Measurements from ENCODE around the gene RNF144A. TPM values are rescaled to one million over a fixed set of nuclear protein-coding genes. Genes with fewer than 3 reads are reported as not detected.

RNF144A gene
- total RNA-seq, 1 experiment from 2014 or later = 13.0 TPM

GRCh38 chr2:6927753-6928152 is 10.5 kb downstream of the RNF144A start (continued):
- TF ChIP-seq, protein P1, sequence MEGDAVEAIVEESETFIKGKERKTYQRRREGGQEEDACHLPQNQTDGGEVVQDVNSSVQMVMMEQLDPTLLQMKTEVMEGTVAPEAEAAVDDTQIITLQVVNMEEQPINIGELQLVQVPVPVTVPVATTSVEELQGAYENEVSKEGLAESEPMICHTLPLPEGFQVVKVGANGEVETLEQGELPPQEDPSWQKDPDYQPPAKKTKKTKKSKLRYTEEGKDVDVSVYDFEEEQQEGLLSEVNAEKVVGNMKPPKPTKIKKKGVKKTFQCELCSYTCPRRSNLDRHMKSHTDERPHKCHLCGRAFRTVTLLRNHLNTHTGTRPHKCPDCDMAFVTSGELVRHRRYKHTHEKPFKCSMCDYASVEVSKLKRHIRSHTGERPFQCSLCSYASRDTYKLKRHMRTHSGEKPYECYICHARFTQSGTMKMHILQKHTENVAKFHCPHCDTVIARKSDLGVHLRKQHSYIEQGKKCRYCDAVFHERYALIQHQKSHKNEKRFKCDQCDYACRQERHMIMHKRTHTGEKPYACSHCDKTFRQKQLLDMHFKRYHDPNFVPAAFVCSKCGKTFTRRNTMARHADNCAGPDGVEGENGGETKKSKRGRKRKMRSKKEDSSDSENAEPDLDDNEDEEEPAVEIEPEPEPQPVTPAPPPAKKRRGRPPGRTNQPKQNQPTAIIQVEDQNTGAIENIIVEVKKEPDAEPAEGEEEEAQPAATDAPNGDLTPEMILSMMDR (IDR thresholded peaks at IDR 0.05 in 2 of 3, conservative IDR thresholded peaks at IDR 0.05 in 1 of 3; ENCODE audit: borderline replicate concordance in 1 of 3, insufficient read depth in 1 of 3, low read depth in 2 of 3, low read length in 2 of 3) = no peak
- TF ChIP-seq, protein P2, sequence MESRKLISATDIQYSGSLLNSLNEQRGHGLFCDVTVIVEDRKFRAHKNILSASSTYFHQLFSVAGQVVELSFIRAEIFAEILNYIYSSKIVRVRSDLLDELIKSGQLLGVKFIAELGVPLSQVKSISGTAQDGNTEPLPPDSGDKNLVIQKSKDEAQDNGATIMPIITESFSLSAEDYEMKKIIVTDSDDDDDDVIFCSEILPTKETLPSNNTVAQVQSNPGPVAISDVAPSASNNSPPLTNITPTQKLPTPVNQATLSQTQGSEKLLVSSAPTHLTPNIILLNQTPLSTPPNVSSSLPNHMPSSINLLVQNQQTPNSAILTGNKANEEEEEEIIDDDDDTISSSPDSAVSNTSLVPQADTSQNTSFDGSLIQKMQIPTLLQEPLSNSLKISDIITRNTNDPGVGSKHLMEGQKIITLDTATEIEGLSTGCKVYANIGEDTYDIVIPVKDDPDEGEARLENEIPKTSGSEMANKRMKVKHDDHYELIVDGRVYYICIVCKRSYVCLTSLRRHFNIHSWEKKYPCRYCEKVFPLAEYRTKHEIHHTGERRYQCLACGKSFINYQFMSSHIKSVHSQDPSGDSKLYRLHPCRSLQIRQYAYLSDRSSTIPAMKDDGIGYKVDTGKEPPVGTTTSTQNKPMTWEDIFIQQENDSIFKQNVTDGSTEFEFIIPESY (IDR thresholded peaks at IDR 0.05; ENCODE audit: extremely low read depth, insufficient replicate concordance, low read length) = no peak
- TF ChIP-seq SP1 (IDR thresholded peaks at IDR 0.05; ENCODE audit: low read depth) (no peak), SIN3A (IDR thresholded peaks at IDR 0.05; ENCODE audit: low read depth) (no peak), ELF1 (IDR thresholded peaks at IDR 0.05; ENCODE audit: borderline replicate concordance, low read depth) (no peak), ZFX (IDR thresholded peaks at IDR 0.05) (no peak), CBX3 (IDR thresholded peaks at IDR 0.05; ENCODE audit: low read depth) (no peak), EZH2phosphoT487 (IDR thresholded peaks at IDR 0.05; ENCODE audit: borderline replicate concordance) (no peak)

- ChIA-PET POLR2A (no interaction called here), RAD21 (ENCODE audit: low non-redundant PET in 1 of 2, low total read pairs in 2 of 2, uncharacterized antibody in 2 of 2, unreplicated experiment in 2 of 2) (no interaction called here), CTCF (interaction anchor here (2.1 kb wide), 1 partner anchor 12 kb away, joined by 10 read pairs; no protein-coding TSS in a partner anchor)
- H3K79me2 ChIP-seq (ENCODE audit: insufficient read depth, low read length) = peaks cover 13% of the 10 kb centered on the region
- H3K36me3 ChIP-seq (ENCODE audit: control insufficient read depth in 1 of 2, insufficient read depth in 2 of 2, low read length in 2 of 2) = no peaks in the 10 kb centered on the region
- BruUV-seq (replicated peaks) = no TSS peak
- no peak overlapping the region for H3K4me2 ChIP-seq (ENCODE audit: low read length)
- no peaks in the 10 kb centered on the region for H3K27me3 ChIP-seq (ENCODE audit: insufficient read depth, low read length)
- no peak overlapping the region for H3K27ac ChIP-seq (ENCODE audit: low read depth, low read length)
- no peaks in the 10 kb centered on the region for H3K9me3 ChIP-seq (ENCODE audit: control insufficient read depth in 1 of 2, insufficient read depth in 1 of 2, low read depth in 1 of 2, low read length in 2 of 2)
- no peak overlapping the region for H3K4me3 ChIP-seq (replicated peaks in 1 of 2; ENCODE audit: low read depth in 1 of 2, low read length in 2 of 2)
- no peak overlapping the region for H3K9ac ChIP-seq (ENCODE audit: low read length)
- ATAC-seq = no peak
- no peaks in the 10 kb centered on the region for H4K20me1 ChIP-seq (ENCODE audit: insufficient read depth)
- DNase-seq (ENCODE audit: low read depth, low spot score) = no peak
- no peak overlapping the region for H2AFZ ChIP-seq (ENCODE audit: low read depth, low read length, poor library complexity, severe bottlenecking)
- no peaks in the 10 kb centered on the region for H3K4me1 ChIP-seq (ENCODE audit: control insufficient read depth in 1 of 2, insufficient read depth in 2 of 2, low read length in 2 of 2)
- TF ChIP-seq YY1 (IDR thresholded peaks at IDR 0.05; ENCODE audit: extremely low read depth, insufficient replicate concordance, low read depth, low read length) (no peak), EGR1 (IDR thresholded peaks at IDR 0.05; ENCODE audit: low read depth) (no peak), FOSL1 (IDR thresholded peaks at IDR 0.05; ENCODE audit: low read depth) (no peak), ZNF274 (IDR thresholded peaks at IDR 0.05; ENCODE audit: low read depth, low read length) (no peak)
- TF ChIP-seq, protein P2 (IDR thresholded peaks at IDR 0.05; ENCODE audit: extremely low read depth, insufficient replicate concordance, low read length) = no peak
- no peaks in the 10 kb centered on the region for H3K9me2 ChIP-seq (ENCODE audit: insufficient read depth)
- intact Hi-C loops (cut with micrococcal nuclease) = no loop called here
Observed at GRCh38 chr2:6928452-6928851, 11.2 kb downstream of the RNF144A start.

All from HCT116 (cell line).